ENCODE data around the gene BRDT. TPM values are rescaled to one million over a fixed set of nuclear protein-coding genes. Genes with fewer than 3 reads are reported as not detected.

Gene BRDT
- total RNA-seq, 1 experiment from 2014 or later, result not detected

DNA sequence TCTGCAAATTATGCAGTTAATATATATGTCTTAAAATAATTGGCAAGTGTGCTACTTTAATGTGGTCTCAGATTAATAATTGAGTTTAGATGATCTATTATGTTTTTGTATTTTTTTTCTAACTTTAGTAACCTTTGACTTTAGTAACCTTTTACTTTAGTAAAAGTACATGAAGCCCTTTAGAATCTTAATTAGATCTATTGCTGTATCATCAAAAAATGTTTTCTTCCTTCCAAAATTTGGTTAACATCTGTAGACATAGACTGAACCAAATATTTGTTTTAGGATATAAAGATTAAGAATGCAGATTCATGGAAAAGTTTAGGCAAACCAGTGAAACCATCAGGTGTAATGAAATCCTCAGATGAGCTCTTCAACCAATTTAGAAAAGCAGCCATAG lies 54.9 kb downstream of the BRDT start:
- intact Hi-C loops (cut with micrococcal nuclease; ENCODE audit: unreplicated experiment), result no loop called here
- no peak overlapping the region for H3K4me3 ChIP-seq (ENCODE audit: low read depth, low read length, poor library complexity, severe bottlenecking)
- no TSS peak for BruUV-seq (replicated peaks)
- ChIA-PET POLR2A (ENCODE audit: low non-redundant PET) (no interaction called here), CTCF (interaction anchor here (1.8 kb wide), 1 partner anchor 287 kb away, joined by 4 read pairs; no protein-coding TSS in a partner anchor)
- H3K9me3 ChIP-seq (ENCODE audit: low read depth, low read length, poor library complexity, severe bottlenecking), result no peaks in the 10 kb centered on the region
- DNase-seq (ENCODE audit: low spot score), result no peak
- no peaks in the 10 kb centered on the region for H3K36me3 ChIP-seq (ENCODE audit: insufficient read depth, low read length, poor library complexity, severe bottlenecking)
- H3K4me1 ChIP-seq (ENCODE audit: insufficient read depth, low read length, poor library complexity, severe bottlenecking), result no peaks in the 10 kb centered on the region
- no peak overlapping the region for H3K27ac ChIP-seq (ENCODE audit: low read depth, low read length, poor library complexity, severe bottlenecking)
- TF ChIP-seq EZH2 (IDR thresholded peaks at IDR 0.05; ENCODE audit: borderline replicate concordance, low read depth, low read length, poor library complexity, severe bottlenecking), result no peak
- TF ChIP-seq, protein P1, sequence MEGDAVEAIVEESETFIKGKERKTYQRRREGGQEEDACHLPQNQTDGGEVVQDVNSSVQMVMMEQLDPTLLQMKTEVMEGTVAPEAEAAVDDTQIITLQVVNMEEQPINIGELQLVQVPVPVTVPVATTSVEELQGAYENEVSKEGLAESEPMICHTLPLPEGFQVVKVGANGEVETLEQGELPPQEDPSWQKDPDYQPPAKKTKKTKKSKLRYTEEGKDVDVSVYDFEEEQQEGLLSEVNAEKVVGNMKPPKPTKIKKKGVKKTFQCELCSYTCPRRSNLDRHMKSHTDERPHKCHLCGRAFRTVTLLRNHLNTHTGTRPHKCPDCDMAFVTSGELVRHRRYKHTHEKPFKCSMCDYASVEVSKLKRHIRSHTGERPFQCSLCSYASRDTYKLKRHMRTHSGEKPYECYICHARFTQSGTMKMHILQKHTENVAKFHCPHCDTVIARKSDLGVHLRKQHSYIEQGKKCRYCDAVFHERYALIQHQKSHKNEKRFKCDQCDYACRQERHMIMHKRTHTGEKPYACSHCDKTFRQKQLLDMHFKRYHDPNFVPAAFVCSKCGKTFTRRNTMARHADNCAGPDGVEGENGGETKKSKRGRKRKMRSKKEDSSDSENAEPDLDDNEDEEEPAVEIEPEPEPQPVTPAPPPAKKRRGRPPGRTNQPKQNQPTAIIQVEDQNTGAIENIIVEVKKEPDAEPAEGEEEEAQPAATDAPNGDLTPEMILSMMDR (conservative IDR thresholded peaks at IDR 0.05; ENCODE audit: low read depth, low read length), result no peak
- no peaks in the 10 kb centered on the region for H3K27me3 ChIP-seq (replicated peaks; ENCODE audit: insufficient read depth, low read depth, low read length, poor library complexity)

DNA sequence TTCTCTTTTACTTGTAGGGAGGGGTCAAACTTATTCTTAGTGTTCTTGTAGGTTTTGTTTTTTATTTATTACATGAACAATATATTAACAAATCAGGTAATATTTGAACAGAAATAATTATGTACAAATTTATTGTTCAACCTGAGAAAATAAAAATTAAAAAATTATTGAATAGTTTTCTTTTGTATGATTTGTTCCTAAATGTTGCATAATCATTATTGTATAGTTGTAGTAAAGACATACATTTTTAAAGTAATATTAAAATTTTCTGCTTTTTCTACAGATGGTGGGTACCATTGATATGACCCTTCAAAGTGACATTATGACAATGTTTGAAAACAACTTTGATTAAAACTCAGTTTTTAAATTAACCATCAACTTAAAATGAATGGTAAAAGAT lies 64.7 kb downstream of the BRDT start:
- intact Hi-C loops (cut with micrococcal nuclease; ENCODE audit: unreplicated experiment), result no loop called here
- TF ChIP-seq, protein P1 (conservative IDR thresholded peaks at IDR 0.05; ENCODE audit: low read depth, low read length), result no peak
- no peak for TF ChIP-seq EZH2 (IDR thresholded peaks at IDR 0.05; ENCODE audit: borderline replicate concordance, low read depth, low read length, poor library complexity, severe bottlenecking)
- no peaks in the 10 kb centered on the region for H3K9me3 ChIP-seq (ENCODE audit: low read depth, low read length, poor library complexity, severe bottlenecking)
- no peaks in the 10 kb centered on the region for H3K27me3 ChIP-seq (replicated peaks; ENCODE audit: insufficient read depth, low read depth, low read length, poor library complexity)
- no TSS peak for BruUV-seq (replicated peaks)
- no peak overlapping the region for H3K27ac ChIP-seq (ENCODE audit: low read depth, low read length, poor library complexity, severe bottlenecking)
- POLR2A ChIA-PET (ENCODE audit: low non-redundant PET), result no interaction called here
- H3K4me1 ChIP-seq (ENCODE audit: insufficient read depth, low read length, poor library complexity, severe bottlenecking), result peaks cover 4% of the 10 kb centered on the region
- H3K36me3 ChIP-seq (ENCODE audit: insufficient read depth, low read length, poor library complexity, severe bottlenecking), result no peaks in the 10 kb centered on the region
- H3K4me3 ChIP-seq (ENCODE audit: low read depth, low read length, poor library complexity, severe bottlenecking), result no peak overlapping the region
- DNase-seq (ENCODE audit: low spot score), result no peak
- CTCF ChIA-PET, result no interaction called here

DNA sequence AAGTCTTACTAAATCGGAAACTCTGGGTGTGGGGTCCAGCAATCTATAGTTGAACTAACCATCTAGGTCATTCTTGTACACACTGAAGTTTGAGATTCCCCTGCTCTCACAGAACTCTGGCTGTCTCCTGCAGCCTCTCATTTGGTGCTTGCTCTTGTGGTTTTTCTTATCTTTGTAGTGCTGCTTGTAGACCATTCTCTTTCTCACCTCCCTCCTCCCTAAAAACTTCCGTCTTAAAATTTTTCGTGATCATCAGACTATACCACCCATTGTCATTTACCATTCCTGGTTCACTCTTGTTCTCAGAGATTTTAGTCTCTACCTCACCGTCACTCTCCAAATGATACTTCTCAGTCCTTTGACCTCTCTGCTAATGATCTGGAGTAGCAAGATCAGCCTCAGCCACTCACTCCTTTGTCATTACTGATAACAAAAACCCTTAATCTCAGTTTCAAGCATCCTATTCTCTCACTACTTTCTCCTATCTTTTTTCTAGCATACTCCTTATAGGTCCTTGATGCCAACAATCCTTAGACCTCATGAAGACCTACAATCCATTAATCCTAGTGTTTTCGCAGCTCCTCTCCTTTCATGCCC lies 67.6 kb downstream of the BRDT start:
- DNase-seq (ENCODE audit: low spot score), result no peak
- Histone ChIP-seq H3K36me3 (ENCODE audit: insufficient read depth, low read length, poor library complexity, severe bottlenecking) (no peaks in the 10 kb centered on the region), H3K4me3 (ENCODE audit: low read depth, low read length, poor library complexity, severe bottlenecking) (no peak overlapping the region), H3K27me3 (replicated peaks; ENCODE audit: insufficient read depth, low read depth, low read length, poor library complexity) (no peaks in the 10 kb centered on the region), H3K9me3 (ENCODE audit: low read depth, low read length, poor library complexity, severe bottlenecking) (peaks cover 5% of the 10 kb centered on the region), H3K27ac (ENCODE audit: low read depth, low read length, poor library complexity, severe bottlenecking) (no peak overlapping the region), H3K4me1 (ENCODE audit: insufficient read depth, low read length, poor library complexity, severe bottlenecking) (peaks cover 4% of the 10 kb centered on the region)
- no TSS peak for BruUV-seq (replicated peaks)
- CTCF ChIA-PET, result no interaction called here
- TF ChIP-seq EZH2 (IDR thresholded peaks at IDR 0.05; ENCODE audit: borderline replicate concordance, low read depth, low read length, poor library complexity, severe bottlenecking), result no peak
- TF ChIP-seq, protein P1 (conservative IDR thresholded peaks at IDR 0.05; ENCODE audit: low read depth, low read length), result no peak
- intact Hi-C loops (cut with micrococcal nuclease; ENCODE audit: unreplicated experiment), result no loop called here
- POLR2A ChIA-PET (ENCODE audit: low non-redundant PET), result no interaction called here
